GM21390 (cell line): ENCODE results near the gene TMEM63A.
A peak's percentile ranks its signal among the peaks of the same experiment; 100 is the strongest.

Source experiments
- ATAC-seq: cut with Tn5 transposase; IDR thresholded peaks from one replicate; pipeline ENCODE4 v1.9.1; 2021; ENCODE audit not compliant: unreplicated experiment

Gene TMEM63A

DNA sequence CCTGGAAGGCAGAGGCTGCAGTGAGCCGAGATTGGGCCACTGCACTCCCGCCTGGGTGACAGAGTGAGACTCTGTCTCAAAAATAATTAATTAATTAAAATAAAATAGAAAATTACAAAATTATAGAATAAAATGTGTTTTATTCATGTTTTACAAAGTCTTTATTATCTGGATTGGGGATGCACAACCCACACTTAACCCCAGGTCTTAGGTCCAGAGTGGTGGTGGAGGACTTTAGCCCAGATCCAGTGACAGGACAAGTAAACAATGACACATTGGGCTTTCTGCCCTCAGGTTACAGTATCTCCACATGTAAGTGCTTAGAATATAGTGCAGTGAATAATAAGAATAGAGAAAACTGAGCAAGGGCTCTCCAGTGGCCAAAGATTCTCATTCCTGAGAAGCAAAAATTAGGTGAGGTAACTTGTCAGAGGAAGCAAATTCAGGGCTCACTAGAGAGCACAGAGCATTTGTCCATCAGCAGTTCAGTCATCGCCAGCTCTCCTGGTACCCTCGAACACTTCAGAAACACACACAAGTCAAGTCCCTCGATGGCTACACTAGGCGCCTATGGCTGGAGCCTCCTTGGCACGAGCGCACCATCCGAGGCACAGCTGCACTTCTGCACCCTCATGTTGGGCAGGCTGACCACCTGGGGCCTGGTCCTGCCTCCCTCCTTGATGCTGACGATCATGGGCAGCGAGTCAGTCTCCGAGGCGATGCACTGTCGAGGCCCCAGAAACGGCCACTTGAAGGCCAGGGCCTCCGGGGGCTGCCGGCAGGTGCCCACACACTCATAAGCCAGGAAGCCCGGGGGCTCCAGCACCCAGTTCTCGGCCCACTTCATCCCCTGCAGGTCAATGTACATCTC is 4.2 kb upstream of the TMEM63A start:
- no peak for ATAC-seq

DNA sequence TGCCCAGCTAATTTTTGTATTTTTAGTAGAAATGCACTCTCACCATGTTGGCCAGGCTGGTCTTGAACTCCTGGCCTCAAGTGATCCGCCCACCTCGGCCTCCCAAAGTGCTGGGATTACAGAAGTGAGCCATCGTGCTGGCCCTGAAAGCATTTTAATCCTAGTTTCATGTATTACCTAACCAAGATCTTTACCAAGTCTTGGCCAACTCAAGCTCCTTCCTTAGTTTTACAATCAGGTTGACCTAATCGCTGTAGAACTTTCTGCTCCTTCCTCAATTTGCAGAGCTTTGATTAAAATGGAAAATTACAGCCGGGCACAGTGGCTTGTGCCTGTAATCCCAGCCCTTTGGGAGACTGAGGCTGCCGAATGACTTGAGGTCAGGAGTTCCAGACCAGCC is 3.2 kb upstream of the TMEM63A start:
- no peak for ATAC-seq

DNA sequence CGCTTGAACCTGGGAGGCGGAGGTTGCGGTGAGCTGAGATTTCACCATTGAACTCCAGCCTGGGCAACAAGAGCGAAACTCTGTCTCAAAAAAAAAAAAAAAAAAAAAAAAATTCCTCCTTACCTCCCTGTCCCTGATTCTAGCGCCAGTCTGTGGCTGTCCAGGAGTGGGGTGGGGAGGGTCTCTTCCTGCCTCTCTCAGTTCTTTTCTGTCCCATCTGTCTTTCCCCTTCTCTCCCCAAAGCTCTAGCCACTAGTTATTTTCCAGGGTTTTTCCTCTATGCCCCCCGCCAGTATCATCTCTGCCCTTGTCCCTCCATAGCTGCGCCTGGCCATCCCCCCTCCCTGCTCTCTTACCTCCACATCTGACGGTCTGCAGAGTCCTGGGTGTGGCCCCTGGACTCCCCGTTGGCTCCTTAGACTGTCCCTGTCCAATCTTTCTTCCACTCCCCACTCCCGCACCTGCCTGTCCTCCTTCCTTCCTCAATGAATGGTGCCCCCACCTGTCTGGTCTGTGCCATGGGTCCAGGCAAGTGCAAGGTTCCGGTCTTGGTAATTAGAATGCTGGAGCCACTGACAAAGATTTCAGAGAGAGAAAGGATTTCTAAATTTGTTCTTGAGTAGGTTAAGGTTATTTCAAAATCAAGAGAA is 1.6 kb upstream of the TMEM63A start:
- no peak for ATAC-seq

DNA sequence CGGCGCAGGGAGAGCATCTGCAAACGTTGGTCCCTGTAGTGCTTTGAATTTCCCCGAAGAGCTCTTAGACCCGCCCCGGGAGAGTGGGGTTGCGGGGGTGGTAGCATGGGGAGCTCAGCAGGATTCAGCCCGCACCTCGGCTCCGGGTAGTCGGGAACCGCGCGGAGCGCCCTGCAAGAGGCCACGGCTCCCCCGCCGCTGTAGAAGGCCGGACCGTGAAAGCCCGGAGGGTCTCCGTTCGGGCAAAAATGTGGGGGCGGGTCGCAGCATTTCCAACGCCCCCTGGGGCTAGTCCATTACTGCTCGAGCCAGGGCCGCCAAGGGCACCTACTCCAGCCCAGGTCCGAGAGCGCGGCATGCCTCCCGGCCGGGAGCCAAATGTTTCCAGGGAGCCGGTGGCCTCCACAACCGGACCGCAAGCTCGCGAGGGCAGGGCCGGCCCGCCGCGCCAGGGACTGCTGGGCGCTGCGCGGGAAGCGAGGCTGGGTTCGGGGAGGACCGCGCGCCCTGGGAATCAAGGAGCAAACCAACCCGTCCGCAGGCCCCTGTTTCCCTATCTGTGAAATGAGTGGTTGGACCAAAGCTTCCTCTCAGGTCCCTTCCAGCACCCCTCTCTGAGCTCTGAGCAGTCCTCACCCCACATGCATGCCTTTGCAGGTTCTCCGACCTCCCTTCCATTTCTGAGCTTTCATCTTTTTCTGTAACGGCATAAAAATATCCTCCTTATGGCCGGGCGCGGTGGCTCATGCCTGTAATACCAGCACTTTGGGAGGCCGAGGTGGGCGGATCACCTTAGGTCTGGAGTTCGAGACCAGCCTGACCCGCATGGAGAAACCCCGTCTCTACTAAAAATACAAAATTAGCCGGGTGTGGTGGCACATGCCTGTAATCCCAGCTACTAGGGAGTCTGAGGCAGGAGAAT is 775 bp upstream of the TMEM63A start:
- ATAC-seq = peak; percentile 27

DNA sequence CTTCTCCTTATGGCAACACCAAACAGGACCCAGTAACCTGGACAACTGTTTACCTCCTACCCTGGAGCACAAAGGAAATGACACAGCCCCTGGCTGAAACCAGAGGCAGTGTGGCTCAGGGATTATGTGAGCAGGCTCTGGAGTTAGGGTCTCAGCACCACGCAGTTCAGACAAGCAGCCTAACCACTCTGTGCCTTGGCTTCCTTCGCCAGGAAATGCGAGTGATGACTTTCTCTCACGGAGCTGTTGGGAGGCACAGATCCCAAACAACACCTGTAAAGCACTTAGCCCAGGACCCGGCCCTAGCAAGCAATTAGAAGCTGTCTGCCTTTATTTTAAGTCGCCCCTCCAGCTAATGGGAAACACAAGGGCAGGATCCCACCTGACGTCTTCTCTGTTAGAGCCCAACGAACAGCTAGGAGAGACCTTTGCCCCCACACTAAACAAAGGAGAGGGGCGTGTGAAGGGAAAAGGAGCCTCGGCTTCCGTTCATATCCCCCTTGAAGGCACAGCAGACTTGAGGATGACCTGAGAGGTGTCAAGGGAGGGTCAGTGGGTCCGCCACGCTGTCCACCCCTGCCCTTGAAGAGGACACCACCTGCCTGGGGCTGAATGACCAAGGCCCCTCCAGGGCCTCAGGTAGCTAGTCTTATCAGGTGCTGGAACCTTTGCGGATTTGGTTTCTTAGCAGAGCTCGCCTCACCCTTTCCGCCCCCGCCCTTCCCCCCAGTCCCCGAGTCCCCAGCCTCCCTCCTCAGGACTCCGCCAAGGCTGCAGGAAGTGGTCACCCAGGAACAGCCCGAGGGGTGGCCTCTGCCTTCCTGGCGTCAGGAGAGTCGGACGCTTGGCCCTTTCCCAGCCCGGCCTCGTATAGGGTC is 860 bp downstream of the TMEM63A start:
- ATAC-seq = peak; percentile 26

DNA sequence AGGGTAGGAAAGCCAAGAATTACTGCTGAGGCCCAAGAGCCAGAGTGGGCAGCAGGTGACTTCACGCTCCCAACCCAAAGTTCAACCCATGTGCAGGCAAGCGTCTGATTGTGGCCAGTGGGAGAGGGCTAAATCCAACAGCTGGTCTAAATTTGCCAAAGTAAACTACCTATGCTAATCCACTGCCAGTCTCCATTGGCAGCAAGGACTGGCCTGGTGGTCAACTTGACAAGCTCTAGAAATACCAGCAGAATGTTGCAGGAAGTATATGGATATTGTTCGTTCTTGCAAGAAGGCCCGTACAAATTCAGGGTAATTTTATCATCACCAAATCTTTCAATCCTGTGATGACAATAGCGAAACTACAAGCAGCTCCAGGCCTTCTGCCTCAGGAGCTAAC is 1.5 kb downstream of the TMEM63A start:
- ATAC-seq = no peak

DNA sequence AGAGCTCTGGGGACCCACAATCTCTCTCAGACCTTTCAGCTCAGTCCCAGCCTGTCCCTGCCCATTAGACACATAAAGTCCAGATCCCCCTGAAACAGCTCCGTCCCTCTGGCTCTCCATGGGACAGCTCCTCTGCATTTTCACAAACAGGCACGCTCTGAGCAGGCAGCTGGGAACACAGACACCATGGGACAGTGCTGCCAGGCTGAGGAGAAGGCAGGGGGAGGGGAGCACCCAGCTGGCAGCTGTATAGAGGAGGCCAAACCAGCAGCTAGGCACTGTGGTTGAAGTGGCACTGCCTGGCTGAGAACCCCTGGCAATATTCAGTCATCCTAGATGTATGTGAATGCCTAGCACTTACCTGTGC is 2.0 kb downstream of the TMEM63A start:
- no peak for ATAC-seq

DNA sequence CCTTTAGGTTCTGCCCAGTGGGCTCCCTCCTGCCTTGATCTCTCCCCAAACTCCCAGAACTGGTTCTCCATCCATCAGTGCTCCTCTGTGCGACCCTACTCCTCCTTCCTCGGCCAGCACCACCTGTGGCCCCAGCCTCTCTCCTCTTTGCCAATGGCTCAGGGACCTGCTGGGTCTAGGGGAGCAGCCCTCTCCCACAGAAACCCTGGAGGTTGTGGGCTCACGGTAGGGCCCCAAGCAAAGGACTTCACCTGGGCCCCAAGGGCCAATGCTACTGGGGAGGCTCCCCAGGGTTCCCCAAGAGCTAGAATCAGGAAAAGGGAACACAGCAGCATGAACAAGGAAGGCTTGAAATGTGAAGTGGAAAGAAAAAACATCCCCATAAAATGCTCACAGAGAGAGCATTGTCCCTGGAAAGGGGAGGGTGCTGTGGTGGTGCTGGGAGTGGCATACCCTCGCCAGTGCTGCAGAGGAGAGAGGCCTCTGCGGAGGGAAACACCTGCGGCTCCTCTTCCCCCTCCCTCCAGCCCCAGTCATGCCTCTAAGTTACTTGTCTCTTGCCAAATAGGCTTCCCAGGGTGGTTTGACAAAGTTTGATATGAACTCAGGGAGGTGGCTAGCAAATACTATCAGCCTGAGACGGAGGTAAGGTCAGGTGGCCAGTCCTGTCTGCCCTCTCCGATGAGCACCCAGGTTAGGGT is 2.5 kb downstream of the TMEM63A start:
- ATAC-seq = no peak

DNA sequence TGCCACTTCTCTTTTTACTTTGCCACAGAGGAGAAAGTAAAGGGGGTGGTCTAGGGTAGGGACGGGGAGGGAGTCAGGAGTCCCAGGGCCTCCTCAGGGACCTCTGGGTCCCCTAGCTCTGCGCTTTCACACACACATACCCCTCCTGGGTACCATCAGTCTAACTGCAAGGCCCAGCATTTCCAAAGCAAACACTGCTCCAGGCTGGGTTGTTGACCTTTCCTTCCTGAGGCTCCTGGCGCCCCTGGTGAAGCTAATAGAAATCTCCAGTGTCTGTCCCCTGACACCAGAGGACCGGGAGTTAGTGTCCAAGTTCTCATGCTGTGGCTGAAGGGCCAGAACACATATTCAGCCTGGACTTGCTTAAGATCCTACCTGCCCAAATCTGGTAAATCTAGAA is 3.9 kb downstream of the TMEM63A start:
- no peak for ATAC-seq

DNA sequence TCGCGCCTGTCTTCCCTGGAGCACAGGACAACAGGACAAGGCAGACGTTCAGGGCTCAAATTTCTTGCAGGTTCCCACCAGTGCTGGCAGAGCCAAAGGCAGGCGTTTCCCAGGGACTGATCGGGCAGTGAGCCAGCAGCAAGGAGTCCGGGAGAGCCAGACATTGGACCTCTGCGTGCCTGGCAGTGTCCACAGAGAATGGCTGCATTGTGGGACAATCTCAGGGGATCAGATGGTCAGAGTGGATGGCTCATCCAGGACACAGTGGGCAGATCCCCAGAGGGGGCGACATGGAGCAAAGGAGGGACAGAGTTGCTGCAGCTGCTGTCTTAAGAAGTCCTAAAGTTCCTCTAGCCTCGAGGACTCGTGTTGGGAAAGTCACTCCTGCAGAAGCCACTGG is 4.6 kb downstream of the TMEM63A start:
- no peak for ATAC-seq

DNA sequence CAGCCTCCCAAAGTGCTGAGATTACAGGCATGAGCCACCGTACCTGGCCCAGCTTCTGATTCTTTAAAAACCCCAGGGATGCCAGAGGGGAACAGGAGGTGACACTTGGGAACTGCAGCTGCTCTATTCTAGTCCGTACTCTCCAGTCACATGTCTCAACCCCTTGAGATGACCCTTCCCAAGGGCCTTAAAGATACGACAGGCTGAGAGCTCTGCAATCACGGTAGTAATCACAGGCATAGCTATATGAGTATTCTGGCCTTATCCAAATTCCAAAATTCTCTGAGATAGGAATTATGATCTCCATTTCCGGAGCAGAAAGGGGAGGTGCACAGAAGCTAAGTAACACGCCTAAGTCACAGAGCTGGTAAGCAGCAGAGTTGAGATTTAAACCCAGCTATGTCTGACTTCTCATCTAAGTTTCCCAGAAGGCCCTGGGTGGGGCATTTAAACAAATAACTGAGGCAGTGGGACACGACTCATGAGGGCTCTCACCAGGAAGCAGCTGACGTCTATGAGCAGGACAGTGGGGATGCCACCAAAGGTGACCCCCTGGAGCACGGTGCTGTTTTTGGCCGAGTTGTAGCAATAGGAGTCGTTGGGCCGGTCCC is 5.2 kb downstream of the TMEM63A start:
- no peak for ATAC-seq

DNA sequence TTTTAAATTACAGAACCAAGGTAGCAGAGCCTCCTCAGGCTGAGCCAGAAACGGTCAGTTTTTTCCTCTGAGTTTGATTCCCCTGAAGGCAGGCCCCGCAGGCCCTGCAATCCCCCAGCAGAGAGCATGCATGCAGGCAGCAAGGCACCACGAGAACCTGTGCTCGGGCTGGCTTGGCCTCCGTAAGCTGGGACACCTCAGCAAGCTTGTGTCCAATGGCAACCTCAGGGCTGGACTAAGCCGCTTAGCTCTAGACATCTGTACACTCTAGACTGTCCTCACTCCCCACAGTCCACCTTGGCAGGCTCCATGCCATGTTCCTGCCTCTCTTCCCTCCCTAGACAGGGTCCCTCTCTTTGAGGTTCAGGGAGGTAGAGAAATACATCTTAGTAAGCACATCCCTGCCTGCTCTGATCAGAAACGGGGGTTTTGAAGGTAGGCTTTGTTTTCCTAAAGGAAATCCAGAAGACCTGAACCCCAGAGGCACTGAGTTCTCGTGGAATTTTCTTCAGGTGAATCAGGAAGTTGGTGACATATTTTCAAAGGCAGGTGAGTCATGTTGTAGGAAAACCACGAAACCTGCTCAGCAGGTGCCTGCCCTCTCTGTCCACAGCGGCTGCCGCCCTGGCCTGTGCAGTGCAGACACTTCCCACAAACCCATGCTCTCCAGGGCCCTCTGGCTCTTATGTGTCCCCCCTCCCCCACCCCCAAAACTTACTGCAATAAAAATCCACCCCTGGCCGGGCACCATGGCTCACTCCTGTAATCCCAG is 7.0 kb downstream of the TMEM63A start:
- ATAC-seq = no peak

DNA sequence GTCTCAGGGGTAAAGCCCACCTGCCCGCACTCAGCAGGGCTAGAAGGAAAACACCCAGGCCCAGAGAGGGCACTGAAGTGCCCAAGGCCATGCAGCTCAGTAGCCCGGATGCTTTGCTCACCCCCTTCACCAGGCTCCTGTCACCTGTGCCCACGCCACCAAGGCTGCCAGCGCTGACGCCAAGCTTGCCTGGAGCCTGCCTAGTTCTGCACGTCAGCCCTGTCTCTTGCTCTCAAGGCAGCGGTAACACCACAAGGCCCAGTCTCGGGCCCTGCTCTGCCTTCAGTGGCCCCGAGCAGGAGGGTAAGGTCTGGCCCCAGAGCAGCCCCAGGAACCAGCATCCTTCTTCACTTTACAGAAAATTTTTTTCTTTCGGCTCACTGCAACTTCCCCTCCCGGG is 7.7 kb downstream of the TMEM63A start:
- no peak for ATAC-seq

DNA sequence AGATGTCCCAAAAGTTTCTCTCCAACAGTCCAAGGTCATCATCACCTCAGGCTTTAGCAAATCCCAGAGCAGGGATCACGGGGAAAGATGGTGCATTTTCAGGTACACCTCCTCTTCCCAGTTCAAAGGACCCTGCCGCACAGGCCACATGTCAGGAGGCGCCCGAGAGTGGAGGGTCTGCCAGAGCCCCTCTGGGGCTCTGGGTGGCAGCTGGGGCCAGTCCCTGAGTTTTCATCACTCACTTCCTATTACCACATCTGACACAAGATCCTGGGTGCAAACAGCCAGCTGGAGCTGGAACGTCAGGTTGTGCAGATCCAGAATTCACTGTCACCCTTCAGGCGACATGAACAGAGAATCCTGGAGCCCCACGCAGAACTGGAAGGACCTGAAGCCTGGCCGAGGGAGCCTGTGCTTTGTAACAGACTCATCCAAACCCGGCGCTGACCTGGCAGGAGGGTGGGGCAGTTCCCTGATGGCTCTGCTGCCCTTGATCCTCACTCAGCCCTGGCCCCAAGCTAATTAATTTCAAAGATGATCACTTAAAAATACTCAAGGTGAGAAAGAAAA is 8.8 kb downstream of the TMEM63A start:
- no peak for ATAC-seq

DNA sequence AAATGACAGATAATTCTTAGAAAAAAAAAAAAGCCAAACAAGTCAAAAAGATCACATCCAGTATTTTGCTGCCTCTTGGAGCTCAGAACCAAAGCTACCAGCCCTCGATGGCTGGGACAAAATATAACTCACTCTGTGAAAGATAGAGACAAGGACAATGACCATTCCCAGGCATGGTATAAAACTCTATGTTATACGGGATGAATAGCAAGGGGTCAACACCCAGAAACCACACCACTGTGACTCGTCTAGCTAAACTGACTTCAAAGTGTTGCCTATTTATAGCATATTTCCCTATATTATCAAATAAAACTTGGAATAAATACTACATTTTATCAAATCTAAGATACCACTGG is 10.1 kb downstream of the TMEM63A start:
- ATAC-seq = no peak

DNA sequence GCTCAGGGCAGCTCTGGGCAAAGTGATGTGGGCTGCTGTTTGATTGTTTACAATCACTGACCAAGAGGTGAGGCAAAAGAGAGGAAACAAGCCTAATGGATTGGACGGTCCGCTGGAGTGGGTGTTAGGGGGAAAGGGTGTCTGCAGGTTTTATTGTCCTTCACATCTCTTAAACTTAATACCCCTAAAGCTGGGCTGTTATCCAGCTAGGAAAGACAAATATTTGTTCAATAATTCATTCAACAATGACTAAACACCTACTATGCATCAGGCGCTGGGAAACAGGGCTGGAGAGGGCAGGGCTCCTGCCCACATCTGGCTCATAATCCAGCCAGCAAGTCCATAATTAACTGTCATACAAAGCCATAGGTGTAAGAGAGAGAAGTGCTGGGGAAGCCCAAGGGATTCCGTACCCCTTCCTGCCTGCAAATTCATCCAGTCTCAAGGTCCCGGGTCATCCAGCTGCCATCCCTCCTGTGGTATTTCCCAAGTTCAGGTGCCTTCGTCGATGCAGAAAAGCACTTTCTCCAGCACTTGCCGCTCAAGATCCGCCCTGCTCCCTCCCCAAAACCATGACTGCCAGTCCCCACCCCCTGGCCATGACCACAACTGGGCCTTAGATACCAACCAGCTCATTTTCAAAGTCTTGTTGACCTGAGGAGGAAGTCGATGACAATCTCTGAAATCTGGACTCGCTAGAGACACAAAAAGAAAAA is 10.7 kb downstream of the TMEM63A start:
- no peak for ATAC-seq

DNA sequence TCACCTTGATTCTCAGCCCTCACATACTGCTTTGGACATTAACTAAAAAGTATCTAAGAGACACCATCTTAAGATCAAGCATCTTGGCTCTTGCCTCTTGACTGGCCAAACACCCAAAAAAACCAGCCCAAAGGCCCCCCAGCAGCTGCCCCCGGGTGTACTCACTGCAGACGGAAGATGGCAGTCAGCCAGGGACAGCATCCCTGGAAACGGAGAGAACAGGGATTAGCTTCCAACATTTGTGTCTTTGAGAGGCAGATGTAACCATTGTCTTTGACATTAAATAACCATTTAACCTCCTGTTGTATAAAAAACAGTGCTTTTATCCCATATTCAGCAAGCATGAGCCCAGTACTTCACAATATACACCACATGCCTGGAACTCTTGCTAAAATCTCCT is 11.3 kb downstream of the TMEM63A start:
- no peak for ATAC-seq
